GM10847 (cell line): ENCODE results near the gene UBTF.

ENCODE experiments used
- POLR2A ChIP-seq: IDR thresholded peaks from 2 replicates; pipeline ENCODE4 v1.6.1; 2011; ENCODE audit not compliant: insufficient read length; ENCODE audit errors: extremely low read depth

UBTF gene

GRCh38 chr17:44197980-44198720 lies 21.3 kb downstream of the UBTF start:
- TF ChIP-seq POLR2A: no peak

GRCh38 chr17:44197107-44197506 lies 22.4 kb downstream of the UBTF start:
- no peak for TF ChIP-seq POLR2A

DNA sequence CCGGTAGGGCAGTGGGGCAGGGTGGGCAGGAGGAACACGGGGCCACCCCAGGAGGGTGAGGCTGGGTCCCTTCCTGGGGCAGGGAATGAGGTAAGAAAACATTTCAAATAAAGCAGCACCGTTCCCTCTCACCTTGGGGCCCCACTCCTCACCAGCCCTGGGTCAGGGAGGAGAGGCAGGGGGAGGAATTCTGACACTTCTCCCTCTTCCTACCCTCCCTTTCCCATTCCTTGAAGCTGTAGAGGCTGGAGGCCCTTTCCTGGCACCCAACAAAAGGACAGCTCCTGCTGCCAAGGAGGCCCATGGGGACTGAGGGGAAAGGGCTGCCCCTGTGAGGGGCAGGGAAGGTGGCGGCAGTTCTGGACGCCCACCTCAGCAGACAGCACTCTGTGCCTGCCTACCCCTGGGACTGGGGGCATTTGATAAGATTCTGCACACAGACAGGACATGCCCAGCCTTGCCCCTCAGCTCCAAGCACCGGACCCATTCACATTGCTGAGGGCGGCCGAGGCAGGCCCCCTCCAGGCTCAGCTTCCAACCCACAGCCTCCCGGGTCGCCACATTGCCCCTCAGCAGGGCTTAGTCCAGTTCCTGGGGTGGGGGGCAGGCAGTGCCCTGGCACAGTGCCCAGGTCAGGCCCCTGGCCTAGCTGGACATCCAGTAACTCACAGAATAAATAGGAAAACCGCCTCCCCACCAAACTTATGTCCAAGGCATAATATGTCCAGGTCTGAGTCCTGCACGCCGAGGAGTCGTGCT lies 26.0 kb downstream of the UBTF start:
- TF ChIP-seq POLR2A: no peak

DNA sequence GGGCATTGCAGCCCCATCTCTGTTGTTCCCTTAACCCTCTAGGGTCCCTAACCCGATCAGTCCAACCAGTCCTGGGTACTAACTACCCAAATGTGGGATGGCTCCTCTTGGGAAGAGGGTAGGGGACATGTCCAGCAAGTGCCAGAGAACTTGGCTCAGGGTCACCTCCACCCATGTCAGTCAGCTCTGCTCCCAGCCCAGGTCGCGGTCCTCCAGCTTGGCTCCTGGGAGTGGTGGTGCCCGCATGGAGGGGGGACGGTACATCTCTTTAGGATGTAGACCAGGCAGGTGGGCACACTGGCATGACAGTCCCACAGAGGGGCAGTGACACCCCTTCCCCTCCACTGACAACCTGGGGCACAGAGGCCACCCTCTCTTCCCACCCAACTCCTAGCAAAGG lies 26.7 kb downstream of the UBTF start:
- TF ChIP-seq POLR2A: no peak

DNA sequence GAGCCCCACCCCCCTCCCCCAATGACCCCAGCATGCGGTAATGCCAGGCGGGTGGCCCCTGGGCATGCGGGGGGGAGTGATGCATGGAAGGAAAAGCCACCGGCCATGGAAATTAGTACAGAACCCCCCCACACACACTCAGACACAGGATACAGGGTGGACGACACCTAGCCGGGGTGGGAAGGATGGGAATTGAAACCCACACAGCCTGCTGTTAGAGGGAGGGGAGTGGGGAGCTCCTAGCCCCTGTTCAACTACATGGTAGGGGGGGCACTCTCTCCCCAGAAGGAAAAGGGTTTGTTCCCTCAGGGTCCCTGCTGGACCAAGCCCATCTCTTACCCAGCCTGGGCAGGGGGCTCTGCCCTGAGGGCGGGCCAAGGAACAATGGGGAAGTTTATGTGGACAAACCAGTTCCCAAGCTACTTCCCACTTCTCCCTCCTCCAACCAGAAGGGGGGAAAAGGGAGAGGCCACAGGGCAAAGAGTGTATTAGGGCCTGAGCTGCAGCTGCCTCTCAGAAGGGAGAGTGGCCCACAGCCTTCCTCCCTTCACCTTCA lies 27.5 kb downstream of the UBTF start:
- TF ChIP-seq POLR2A: no peak

GRCh38 chr17:44191369-44191768 lies 28.1 kb downstream of the UBTF start:
- TF ChIP-seq POLR2A: no peak

GRCh38 chr17:44190481-44190880 lies 29.0 kb downstream of the UBTF start:
- no peak for TF ChIP-seq POLR2A

- TF ChIP-seq POLR2A: no peak
Observed at GRCh38 chr17:44188576-44189403, 30.7 kb downstream of the UBTF start.

- TF ChIP-seq POLR2A: no peak
Observed at GRCh38 chr17:44187131-44187899, 32.2 kb downstream of the UBTF start.

DNA sequence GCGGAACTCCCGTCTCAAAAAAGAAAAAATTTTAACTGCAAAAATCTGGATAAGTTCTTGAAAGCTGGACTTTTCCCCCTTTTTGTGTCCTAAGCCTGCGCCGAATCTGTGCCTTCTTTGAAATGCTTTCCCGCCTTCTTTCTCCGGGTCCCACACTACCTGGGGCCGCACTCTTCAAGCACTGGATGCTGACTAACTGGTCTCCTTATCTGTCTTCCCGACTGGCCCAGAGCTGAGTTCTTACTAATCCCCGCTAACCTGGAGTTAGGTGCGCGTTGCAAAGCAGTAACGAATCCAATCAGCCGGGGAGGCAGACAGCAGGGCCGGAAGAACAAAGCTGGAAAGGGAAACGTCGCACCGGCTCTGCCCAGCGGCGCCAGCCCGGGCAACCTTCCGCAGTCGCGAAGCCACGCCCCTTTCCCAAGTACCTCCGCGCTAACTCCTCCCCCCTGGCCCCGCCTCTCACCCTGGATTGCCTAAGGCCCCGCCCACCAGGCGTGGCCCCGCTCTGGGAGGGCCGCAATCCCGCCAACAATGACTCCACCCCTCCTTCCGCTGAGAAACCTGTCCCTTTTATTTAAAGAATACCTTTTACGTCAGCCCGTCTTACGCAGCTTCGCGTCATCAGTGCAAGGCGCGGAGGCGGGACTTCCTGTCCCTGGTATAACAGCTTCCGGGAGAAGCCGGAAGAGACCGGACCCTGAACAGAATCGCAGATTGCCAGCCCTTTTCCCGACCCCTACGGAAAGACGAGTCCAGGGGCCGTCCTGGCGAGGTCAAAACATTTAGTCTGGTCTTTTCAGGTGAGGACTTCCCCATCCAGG lies 33.0 kb downstream of the UBTF start, which contains the start of gene TMUB2:
TSS of gene TMUB2 (plus strand) at position 666 of the 824 bp plus-strand sequence. CDS start 737 bp downstream, outside the sequence.
- TF ChIP-seq POLR2A: peak; percentile 85

DNA sequence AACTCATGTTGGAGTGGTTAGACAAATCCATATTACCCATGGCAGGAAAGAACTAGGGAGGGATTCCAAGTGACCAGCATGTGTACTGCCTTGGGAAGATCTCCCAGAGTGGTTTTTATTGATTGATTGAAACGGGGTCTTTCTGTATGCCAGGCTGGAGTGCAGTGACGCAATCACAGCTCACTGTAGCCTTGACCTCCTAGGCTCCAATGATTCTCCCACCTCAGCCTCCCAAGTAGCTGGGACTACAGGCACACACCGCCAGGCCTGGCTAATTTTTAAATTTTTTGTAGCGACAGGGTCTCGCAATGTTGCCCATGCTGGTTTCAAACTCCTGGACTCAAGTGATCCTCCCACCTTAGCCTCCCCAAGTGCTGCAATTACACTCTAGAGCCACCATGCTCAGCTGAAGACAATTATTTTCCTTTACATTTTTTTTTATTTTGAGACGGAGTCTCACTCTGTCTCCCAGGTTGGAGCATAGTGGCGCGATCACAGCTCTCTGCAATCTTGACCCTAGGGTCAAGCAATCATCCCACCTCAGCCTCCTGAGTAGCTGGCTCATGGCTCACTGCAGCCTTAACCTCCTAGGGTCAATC lies 35.2 kb downstream of the UBTF start:
- no peak for TF ChIP-seq POLR2A

- no peak for TF ChIP-seq POLR2A
Observed at GRCh38 chr17:44183024-44183423, 36.5 kb downstream of the UBTF start.

- no peak for TF ChIP-seq POLR2A
Observed at GRCh38 chr17:44178133-44178532, 41.3 kb downstream of the UBTF start.

DNA sequence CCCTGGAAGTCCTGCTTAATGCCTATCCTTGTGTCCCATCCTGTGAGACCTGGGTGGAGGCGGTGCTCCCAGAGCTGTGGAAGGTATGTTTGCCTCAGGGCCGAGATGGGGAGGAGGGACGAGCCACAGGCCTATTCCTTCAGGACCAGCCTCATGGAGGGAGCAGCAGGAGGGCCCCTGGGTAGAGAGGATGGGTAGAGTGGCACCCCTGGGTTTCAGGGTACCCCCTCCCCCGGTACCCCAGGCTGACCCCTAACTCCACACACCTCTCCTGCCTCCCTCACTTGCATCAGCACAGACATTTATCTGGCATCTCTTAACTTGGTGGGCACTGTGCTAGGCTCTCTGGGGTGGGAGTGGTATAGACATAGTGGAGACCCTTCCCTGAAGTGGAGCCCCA lies 41.8 kb downstream of the UBTF start:
- TF ChIP-seq POLR2A: no peak
